ENCODE measurements around the gene GMEB2. TPM values are rescaled to one million over a fixed set of nuclear protein-coding genes. Genes with fewer than 3 reads are reported as not detected.

GMEB2 gene
- total RNA-seq, 1 donor from 2014 or later, result 11.3 TPM

GRCh38 chr20:63622732-63623131 is 4.2 kb downstream of the GMEB2 start:
- DNase-seq, result no peak
- no peak overlapping the region for H3K4me3 ChIP-seq

GRCh38 chr20:63622096-63622495 is 4.8 kb downstream of the GMEB2 start:
- Histone ChIP-seq H3K27ac (no peak overlapping the region), H3K9me3 (no peaks in the 10 kb centered on the region), H3K36me3 (peaks cover 21% of the 10 kb centered on the region), H3K27me3 (no peaks in the 10 kb centered on the region), H3K4me3 (no peak overlapping the region), H3K4me1 (no peaks in the 10 kb centered on the region)
- TF ChIP-seq, protein P1, sequence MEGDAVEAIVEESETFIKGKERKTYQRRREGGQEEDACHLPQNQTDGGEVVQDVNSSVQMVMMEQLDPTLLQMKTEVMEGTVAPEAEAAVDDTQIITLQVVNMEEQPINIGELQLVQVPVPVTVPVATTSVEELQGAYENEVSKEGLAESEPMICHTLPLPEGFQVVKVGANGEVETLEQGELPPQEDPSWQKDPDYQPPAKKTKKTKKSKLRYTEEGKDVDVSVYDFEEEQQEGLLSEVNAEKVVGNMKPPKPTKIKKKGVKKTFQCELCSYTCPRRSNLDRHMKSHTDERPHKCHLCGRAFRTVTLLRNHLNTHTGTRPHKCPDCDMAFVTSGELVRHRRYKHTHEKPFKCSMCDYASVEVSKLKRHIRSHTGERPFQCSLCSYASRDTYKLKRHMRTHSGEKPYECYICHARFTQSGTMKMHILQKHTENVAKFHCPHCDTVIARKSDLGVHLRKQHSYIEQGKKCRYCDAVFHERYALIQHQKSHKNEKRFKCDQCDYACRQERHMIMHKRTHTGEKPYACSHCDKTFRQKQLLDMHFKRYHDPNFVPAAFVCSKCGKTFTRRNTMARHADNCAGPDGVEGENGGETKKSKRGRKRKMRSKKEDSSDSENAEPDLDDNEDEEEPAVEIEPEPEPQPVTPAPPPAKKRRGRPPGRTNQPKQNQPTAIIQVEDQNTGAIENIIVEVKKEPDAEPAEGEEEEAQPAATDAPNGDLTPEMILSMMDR (IDR thresholded peaks at IDR 0.05), result no peak
- DNase-seq (no peak), ATAC-seq (no peak)
- intact Hi-C loops (cut with DNase I), result no loop called here

More at GRCh38 chr20:63622732-63623131, 4.2 kb downstream of the GMEB2 start:
- intact Hi-C loops (cut with DNase I), result no loop called here
- H3K27ac ChIP-seq, result no peak overlapping the region
- H3K27me3 ChIP-seq, result no peaks in the 10 kb centered on the region
- no peaks in the 10 kb centered on the region for H3K4me1 ChIP-seq
- no peak for ATAC-seq
- H3K36me3 ChIP-seq, result peaks cover 15% of the 10 kb centered on the region
- H3K9me3 ChIP-seq, result no peaks in the 10 kb centered on the region
- TF ChIP-seq, protein P1 (IDR thresholded peaks at IDR 0.05), result no peak

DNA sequence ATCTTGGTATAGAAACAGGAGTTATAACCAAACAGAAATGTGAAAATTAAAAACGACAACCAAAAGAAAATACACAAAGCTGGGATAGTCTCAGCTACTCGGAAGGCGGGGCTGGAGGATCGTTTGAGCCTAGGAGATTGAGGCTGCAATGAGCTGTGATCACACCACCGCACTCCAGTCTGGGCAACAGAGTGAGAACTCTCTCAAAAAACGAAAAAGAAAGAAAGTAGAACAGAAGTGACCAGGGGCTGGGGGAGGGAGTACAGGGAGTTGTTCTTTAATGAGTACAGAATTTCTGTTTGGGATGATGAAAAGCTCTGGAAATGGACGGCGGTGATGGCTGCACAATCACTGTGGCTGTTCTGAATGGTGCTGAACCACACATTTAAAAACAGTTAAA is 5.9 kb downstream of the GMEB2 start:
- intact Hi-C loops (cut with DNase I), result no loop called here
- peaks cover 32% of the 10 kb centered on the region for H3K36me3 ChIP-seq
- ATAC-seq (no peak), DNase-seq (no peak)
- H3K4me1 ChIP-seq, result no peaks in the 10 kb centered on the region
- no peaks in the 10 kb centered on the region for H3K27me3 ChIP-seq
- TF ChIP-seq, protein P1 (IDR thresholded peaks at IDR 0.05), result no peak
- H3K4me3 ChIP-seq, result no peak overlapping the region
- H3K9me3 ChIP-seq, result no peaks in the 10 kb centered on the region
- no peak overlapping the region for H3K27ac ChIP-seq

DNA sequence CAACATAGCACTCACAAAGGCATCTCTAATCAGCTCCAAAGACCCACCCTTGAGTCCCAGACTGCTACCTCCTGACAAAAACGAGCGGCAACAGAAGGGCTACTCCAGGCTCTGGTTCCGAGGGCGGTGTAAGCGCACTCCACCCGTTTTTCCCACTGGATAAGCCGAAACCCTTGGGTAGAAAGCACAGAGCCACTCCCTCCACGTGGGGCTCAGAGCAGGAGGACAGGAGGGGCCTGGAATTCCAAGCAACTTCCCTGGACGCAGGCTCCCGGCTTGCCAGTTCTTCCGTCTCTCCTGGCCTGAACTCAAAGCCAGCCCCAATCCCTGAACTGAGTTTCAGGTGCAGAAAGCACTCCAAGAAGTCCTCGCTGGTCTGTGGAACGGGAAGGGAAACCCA is 7.4 kb downstream of the GMEB2 start:
- Histone ChIP-seq H3K9me3 (no peaks in the 10 kb centered on the region), H3K27me3 (no peaks in the 10 kb centered on the region), H3K4me3 (no peak overlapping the region), H3K4me1 (no peaks in the 10 kb centered on the region), H3K27ac (no peak overlapping the region), H3K36me3 (peaks cover 43% of the 10 kb centered on the region)
- TF ChIP-seq, protein P1 (IDR thresholded peaks at IDR 0.05), result no peak
- ATAC-seq, result no peak
- DNase-seq, result no peak
- intact Hi-C loops (cut with DNase I), result no loop called here

- H3K27me3 ChIP-seq, result no peaks in the 10 kb centered on the region
These were observed 7.8 kb downstream of the GMEB2 start for GRCh38 chr20:63619086-63619485.

More at GRCh38 chr20:63619086-63619485, 7.8 kb downstream of the GMEB2 start:
- no peaks in the 10 kb centered on the region for H3K4me1 ChIP-seq
- intact Hi-C loops (cut with DNase I), result no loop called here
- H3K9me3 ChIP-seq, result no peaks in the 10 kb centered on the region
- no peak overlapping the region for H3K27ac ChIP-seq
- DNase-seq (no peak), ATAC-seq (no peak)
- peaks cover 43% of the 10 kb centered on the region for H3K36me3 ChIP-seq
- H3K4me3 ChIP-seq, result no peak overlapping the region
- TF ChIP-seq, protein P1 (IDR thresholded peaks at IDR 0.05), result no peak
